GM12892 (cell line): ENCODE data around the gene LRRC56.
A peak's percentile ranks its signal among the peaks of the same experiment; 100 is the strongest.

Source experiments
- DNase-seq: peaks from one replicate; pipeline ENCODE4 v3.0.0; 2011; ENCODE audit not compliant: insufficient read length
- FAIRE-seq: peaks from 2 replicates; lab custom pipeline; 2011; peaks lifted over from hg19 to GRCh38; lab: Jason Lieb, UNC
- POLR2A ChIP-seq: IDR thresholded peaks from 2 replicates; pipeline ENCODE4 v1.6.1; 2011; ENCODE audit warnings: low read depth, low read length, control low read depth
- POLR2AphosphoS5 ChIP-seq: IDR thresholded peaks from 2 replicates; pipeline ENCODE4 v1.6.1; 2011; ENCODE audit warnings: low read depth, low read length, control low read depth
- TAF1 ChIP-seq: IDR thresholded peaks from 2 replicates; pipeline ENCODE4 v1.6.1; 2011; ENCODE audit warnings: low read depth, mild to moderate bottlenecking, control low read depth, low read length, borderline replicate concordance

The LRRC56 gene

GRCh38 chr11:559712-560304, 22.5 kb downstream of the LRRC56 start:
- no peak for DNase-seq
- FAIRE-seq = peak; percentile 38

GRCh38 chr11:560305-561147, 23.2 kb downstream of the LRRC56 start, which contains the start of the genes LMNTD2 and RASSF7:
TSS of gene LMNTD2 (minus strand) at chr11:560738. CDS start at chr11:560716, 22 bp downstream.
TSS of gene RASSF7 (plus strand) at chr11:560970. CDS start at chr11:561769, 799 bp downstream.
- FAIRE-seq = peak; percentile 99
- TF ChIP-seq TAF1 (no peak), POLR2A (0 out of 2 replicates have a peak, but pooled peaks have one; percentile 20), POLR2AphosphoS5 (no peak)
- peak; percentile 100 for DNase-seq

More at GRCh38 chr11:559712-560304, 22.5 kb downstream of the LRRC56 start:
- TF ChIP-seq TAF1 (no peak), POLR2AphosphoS5 (no peak), POLR2A (no peak)

GRCh38 chr11:561148-562003, 24.0 kb downstream of the LRRC56 start:
- FAIRE-seq (peak; percentile 67), DNase-seq (no peak)
- TF ChIP-seq POLR2AphosphoS5 (no peak), TAF1 (no peak)

GRCh38 chr11:562046-562645, 24.8 kb downstream of the LRRC56 start:
- no peak for FAIRE-seq
- DNase-seq = no peak
- TF ChIP-seq TAF1 (no peak), POLR2AphosphoS5 (no peak), POLR2A (no peak)

- FAIRE-seq = no peak
These were observed 25.9 kb downstream of the LRRC56 start for GRCh38 chr11:563066-563811.

GRCh38 chr11:563812-564578, 26.7 kb downstream of the LRRC56 start:
- TF ChIP-seq POLR2AphosphoS5 (no peak), TAF1 (no peak), POLR2A (no peak)
- DNase-seq = no peak
- FAIRE-seq = no peak

More at GRCh38 chr11:563066-563811, 25.9 kb downstream of the LRRC56 start:
- no peak for TF ChIP-seq TAF1
- TF ChIP-seq POLR2A = no peak
- no peak for TF ChIP-seq POLR2AphosphoS5
- no peak for DNase-seq

- FAIRE-seq (peak; percentile 33), DNase-seq (no peak)
- TF ChIP-seq POLR2AphosphoS5 (no peak), TAF1 (no peak), POLR2A (no peak)
These were observed 28.7 kb downstream of the LRRC56 start for GRCh38 chr11:565921-566509.

GRCh38 chr11:567011-567628, 29.8 kb downstream of the LRRC56 start:
- FAIRE-seq (peak; percentile 74), DNase-seq (no peak)
- TF ChIP-seq TAF1 (no peak), POLR2A (no peak), POLR2AphosphoS5 (no peak)

- FAIRE-seq = no peak
- TF ChIP-seq POLR2A (no peak), POLR2AphosphoS5 (no peak), TAF1 (no peak)
- no peak for DNase-seq
These were observed 30.4 kb downstream of the LRRC56 start for GRCh38 chr11:567629-568292.
